ENCODE results near the gene KLHL13. TPM values are rescaled to one million over a fixed set of nuclear protein-coding genes. Genes with fewer than 3 reads are reported as not detected.

The KLHL13 gene
- total RNA-seq, 1 donor from 2014 or later = 68.8 TPM

Other genes with a start within 250 kb of the KLHL13 start
- 8.1 and 13.7 TPM in 2 replicates for gene WDR44, start 229.3 kb upstream of the KLHL13 start, total RNA-seq